Activated CD4-positive, alpha-beta T cell treated with anti-CD3 and anti-CD28 coated beads, Interleukin-10, Interleukin-2, amounts not matched to agents 100 ng/mL and 50 ng/mL, durations not matched to agents 16 hours and 8 hours (primary cell): Measurements from ENCODE around the gene CTDSP1.

Experiments used
- DNase-seq: peaks from one replicate; pipeline ENCODE4 v3.0.0-alpha.2; 2020

Gene CTDSP1

DNA sequence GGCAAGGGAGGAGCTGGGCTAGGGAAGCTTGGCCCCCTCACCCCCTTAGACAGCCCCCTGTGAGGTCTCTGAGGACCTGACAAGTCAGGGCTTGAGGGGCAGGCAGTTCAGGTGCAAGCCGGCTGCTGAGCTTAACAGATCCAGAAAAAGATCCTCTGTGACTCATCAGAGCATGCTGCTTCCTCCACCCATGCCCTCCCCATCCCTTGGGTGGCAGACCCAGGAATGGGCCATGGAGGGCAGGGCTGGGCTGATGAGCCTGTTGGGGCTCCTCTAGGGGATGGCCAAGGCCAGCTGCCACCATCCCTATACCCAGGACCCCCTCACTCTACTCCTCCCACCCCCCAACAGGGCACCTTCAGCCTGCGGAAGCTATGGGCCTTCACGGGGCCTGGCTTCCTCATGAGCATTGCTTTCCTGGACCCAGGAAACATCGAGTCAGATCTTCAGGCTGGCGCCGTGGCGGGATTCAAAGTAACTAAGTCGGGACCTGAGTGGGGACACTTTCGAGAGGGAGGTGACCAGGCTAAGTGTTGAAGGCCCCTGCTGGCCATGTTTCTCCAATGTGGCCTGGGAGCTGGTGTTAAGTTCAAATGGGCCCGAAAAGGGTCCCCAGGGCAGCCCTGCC lies 15.7 kb upstream of the CTDSP1 start:
- no peak for DNase-seq

DNA sequence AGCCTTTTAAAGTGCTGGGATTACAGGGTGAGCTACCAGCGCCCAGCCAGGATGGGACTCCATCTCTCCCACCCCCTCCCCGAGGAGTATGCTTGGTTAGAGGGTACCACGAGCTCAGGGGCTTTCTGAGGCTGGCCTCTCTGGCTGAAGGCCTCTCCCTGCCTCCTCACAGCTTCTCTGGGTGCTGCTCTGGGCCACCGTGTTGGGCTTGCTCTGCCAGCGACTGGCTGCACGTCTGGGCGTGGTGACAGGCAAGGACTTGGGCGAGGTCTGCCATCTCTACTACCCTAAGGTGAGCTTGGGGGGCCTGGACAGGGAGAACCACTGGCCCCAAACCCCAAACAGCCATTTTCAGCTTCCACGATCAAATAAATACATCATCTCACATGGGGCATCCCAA lies 14.7 kb upstream of the CTDSP1 start:
- no peak for DNase-seq

GRCh38 chr2:218386505-218387368 lies 12.9 kb upstream of the CTDSP1 start:
- DNase-seq, result no peak

DNA sequence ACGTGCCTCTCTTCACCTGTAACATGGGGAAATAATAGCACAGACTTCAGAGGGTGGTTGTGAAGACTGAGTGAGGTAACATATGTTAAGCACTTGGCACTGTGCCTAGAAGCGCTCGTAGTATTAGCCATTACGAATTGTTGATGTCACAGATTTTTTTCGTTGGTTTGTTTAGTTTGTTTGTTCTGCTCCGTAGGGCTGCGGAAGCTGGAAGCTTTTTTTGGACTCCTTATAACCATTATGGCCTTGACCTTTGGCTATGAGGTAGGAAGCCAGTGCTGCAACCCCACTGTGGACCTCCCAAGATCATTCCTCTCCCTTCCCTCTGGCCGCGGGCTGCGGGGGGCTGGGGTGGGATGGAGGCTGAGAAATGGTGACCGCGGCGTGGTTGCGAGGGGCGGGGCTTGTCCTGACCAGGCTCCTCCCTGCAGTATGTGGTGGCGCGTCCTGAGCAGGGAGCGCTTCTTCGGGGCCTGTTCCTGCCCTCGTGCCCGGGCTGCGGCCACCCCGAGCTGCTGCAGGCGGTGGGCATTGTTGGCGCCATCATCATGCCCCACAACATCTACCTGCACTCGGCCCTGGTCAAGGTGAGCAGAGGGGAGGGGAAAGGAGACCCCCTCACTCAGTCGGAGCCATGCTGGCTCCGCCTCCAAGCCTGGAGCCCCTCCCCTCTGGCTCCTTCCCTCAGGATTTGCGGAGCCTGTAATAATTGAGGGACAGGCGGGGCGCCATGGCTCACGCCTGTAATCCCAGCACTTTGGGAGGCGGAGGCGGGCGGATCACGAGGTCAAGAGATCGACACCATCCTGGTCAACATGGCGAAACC lies 12.1 kb upstream of the CTDSP1 start:
- no peak for DNase-seq

- no peak for DNase-seq
Observed at GRCh38 chr2:218389333-218390150, 10.1 kb upstream of the CTDSP1 start.

- no peak for DNase-seq
Observed at GRCh38 chr2:218391202-218391601, 8.5 kb upstream of the CTDSP1 start.

- DNase-seq, result no peak
Observed at GRCh38 chr2:218392459-218392858, 7.2 kb upstream of the CTDSP1 start.

DNA sequence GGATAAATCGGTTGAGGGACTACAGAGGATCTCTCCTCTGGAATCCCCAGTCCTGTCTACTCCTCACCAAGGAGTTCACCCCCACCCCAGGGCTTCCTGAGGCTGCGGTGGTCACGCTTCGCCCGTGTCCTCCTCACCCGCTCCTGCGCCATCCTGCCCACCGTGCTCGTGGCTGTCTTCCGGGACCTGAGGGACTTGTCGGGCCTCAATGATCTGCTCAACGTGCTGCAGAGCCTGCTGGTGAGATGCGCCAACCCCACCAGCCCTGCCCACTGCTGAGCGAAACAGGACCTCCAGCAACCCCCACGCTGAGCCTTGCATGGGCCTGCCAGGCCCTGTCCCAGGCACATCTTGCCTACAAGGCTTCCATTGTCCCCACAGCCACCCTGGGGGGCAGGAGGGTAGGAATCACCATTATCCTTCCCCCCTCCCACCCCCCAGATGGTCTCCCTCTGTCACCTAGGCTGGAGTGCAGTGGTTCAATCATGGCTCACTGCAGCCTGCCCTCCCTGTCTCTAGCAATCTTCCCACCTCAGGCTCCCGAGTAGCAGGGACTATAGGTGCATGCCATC lies 6.7 kb upstream of the CTDSP1 start:
- DNase-seq, result no peak

DNA sequence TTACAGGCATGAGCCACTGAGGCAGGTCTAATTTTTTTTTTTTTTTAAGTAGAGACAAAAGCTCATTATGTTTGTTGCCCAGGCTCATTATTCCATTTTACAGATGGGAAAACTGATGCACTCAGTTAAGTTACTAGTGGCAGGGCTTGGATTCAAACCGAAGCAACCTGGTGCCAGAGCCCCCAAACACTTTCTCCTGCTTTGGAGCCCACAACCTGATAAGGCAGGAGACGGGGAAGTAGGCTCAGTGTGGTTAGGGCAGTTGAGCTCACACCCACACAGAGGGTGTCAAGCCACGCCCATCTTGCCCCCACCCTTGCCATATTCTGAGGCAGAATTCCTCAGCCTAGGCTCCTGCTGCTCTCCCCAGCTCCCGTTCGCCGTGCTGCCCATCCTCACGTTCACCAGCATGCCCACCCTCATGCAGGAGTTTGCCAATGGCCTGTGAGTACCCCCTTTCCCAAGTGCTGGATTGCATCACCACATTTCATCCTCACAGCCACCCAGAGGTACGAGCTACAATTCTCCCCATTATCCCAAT lies 5.8 kb upstream of the CTDSP1 start:
- DNase-seq, result no peak

GRCh38 chr2:218394298-218395089 lies 5.2 kb upstream of the CTDSP1 start:
- DNase-seq, result no peak

DNA sequence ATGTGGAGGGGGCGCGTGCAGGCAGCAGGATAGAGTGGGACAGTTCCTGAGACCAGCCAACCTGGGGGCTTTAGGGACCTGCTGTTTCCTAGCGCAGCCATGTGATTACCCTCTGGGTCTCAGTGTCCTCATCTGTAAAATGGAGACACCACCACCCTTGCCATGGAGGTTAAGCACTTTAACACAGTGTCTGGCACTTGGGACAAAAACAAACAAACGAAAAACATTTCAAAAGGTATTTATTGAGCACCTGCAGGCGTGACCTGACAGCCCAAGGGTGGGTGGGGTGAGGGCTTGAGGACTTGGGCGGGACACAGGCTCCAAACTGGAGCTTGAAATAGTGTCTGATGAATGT lies 4.6 kb upstream of the CTDSP1 start:
- no peak for DNase-seq

- DNase-seq, result no peak
Observed at GRCh38 chr2:218395456-218395825, 4.2 kb upstream of the CTDSP1 start.

- peak; percentile 96 for DNase-seq
Observed at GRCh38 chr2:218395826-218396687, 3.6 kb upstream of the CTDSP1 start.

GRCh38 chr2:218396688-218397462 lies 2.8 kb upstream of the CTDSP1 start:
- DNase-seq, result peak; percentile 76

- DNase-seq, result no peak
Observed at GRCh38 chr2:218397463-218397819, 2.2 kb upstream of the CTDSP1 start.

GRCh38 chr2:218397820-218398436 lies 1.7 kb upstream of the CTDSP1 start:
- DNase-seq, result peak; percentile 87

- DNase-seq, result peak; percentile 81
Observed at GRCh38 chr2:218398437-218399390, 954 bp upstream of the CTDSP1 start.
